OCI-LY1 (cell line): Measurements from ENCODE around the gene FBLIM1.

Source experiments
- H2AFZ ChIP-seq: fragments of 200-600 bp; sonication (generic), shearing (Covaris generic); 2 replicates; pipeline ENCODE4 v1.6.0; 2014; ENCODE audit warnings: antibody characterized with exemption, mild to moderate bottlenecking, low read length
- H3F3A ChIP-seq: fragments of 200-600 bp; sonication (generic), shearing (Covaris generic); 2 replicates; pipeline ENCODE4 v1.6.0; 2014; ENCODE audit warnings: mild to moderate bottlenecking, antibody characterized with exemption, low read length, moderate library complexity; ENCODE audit not compliant: insufficient read depth
- H3K27ac ChIP-seq: fragments of 200-600 bp; sonication (generic); 2 replicates; pipeline ENCODE4 v1.5.1; 2014; ENCODE audit warnings: low read length, mixed run types, mild to moderate bottlenecking, low read depth; ENCODE audit not compliant: poor library complexity, severe bottlenecking
- H3K27me3 ChIP-seq: fragments of 200-600 bp; sonication (generic); 2 replicates; pipeline ENCODE4 v1.6.0; 2014; ENCODE audit warnings: antibody characterized with exemption, mild to moderate bottlenecking, low read length, moderate library complexity; ENCODE audit not compliant: insufficient read depth
- H3K36me3 ChIP-seq: fragments of 200-600 bp; sonication (generic); 2 replicates; pipeline ENCODE4 v1.6.1; 2014; ENCODE audit warnings: mild to moderate bottlenecking, antibody characterized with exemption, low read length, moderate library complexity, mixed read lengths; ENCODE audit not compliant: insufficient read depth
- H3K4me1 ChIP-seq: fragments of 200-600 bp; sonication (generic); 2 replicates; pipeline ENCODE4 v1.5.1; 2014; ENCODE audit warnings: mild to moderate bottlenecking, low read length, moderate library complexity; ENCODE audit not compliant: insufficient read depth, severe bottlenecking
- H3K4me2 ChIP-seq: fragments of 200-600 bp; sonication (generic), shearing (Covaris generic); 2 replicates; pipeline ENCODE4 v1.6.1; 2014; ENCODE audit warnings: low read length
- H3K4me3 ChIP-seq: fragments of 200-600 bp; sonication (generic); 2 replicates; pipeline ENCODE4 v1.5.1; 2014; ENCODE audit warnings: low read length, low read depth, mild to moderate bottlenecking, mixed read lengths; ENCODE audit not compliant: poor library complexity, severe bottlenecking
- H3K79me2 ChIP-seq: fragments of 200-600 bp; shearing (Covaris generic); 2 replicates; pipeline ENCODE4 v1.6.1; 2016; ENCODE audit warnings: mixed run types, low read length, mixed read lengths; ENCODE audit not compliant: insufficient read depth
- H3K9ac ChIP-seq: fragments of 200-600 bp; sonication (generic), shearing (Covaris generic); 2 replicates; pipeline ENCODE4 v1.6.1; 2014; ENCODE audit warnings: mild to moderate bottlenecking, low read length, mixed read lengths
- H3K9me2 ChIP-seq: fragments of 200-600 bp; sonication (generic), shearing (Covaris generic); 2 replicates; pipeline ENCODE4 v1.6.1; 2014; ENCODE audit warnings: low read depth, mild to moderate bottlenecking, low read length, mixed read lengths
- H3K9me3 ChIP-seq: fragments of 200-600 bp; shearing (Covaris generic); 2 replicates; pipeline ENCODE4 v1.6.1; 2014; ENCODE audit warnings: low read length, mixed read lengths
- H4K20me1 ChIP-seq: fragments of 200-600 bp; sonication (generic), shearing (Covaris generic); 2 replicates; pipeline ENCODE4 v1.6.0; 2016; ENCODE audit warnings: mild to moderate bottlenecking, low read length; ENCODE audit not compliant: insufficient read depth
- CTCF ChIP-seq: fragments of 200-600 bp; sonication (generic), shearing (Covaris generic); IDR thresholded peaks from 2 replicates; pipeline ENCODE4 v1.5.1; 2017; ENCODE audit warnings: mild to moderate bottlenecking, antibody characterized with exemption, low read length, moderate library complexity, mixed read lengths
- EZH2 ChIP-seq: fragments of 200-600 bp; sonication (generic), shearing (Covaris generic); IDR thresholded peaks from 2 replicates; pipeline ENCODE4 v1.8.0; 2017; ENCODE audit warnings: borderline replicate concordance, mixed run types, mild to moderate bottlenecking, antibody characterized with exemption, low read length, moderate library complexity, mixed read lengths

The FBLIM1 gene

GRCh38 chr1:15722836-15723532 is 35.6 kb upstream of the FBLIM1 start:
- no peak overlapping the region for H3K9ac ChIP-seq
- TF ChIP-seq EZH2, result no peak
- no peak for TF ChIP-seq CTCF
- H3K4me3 ChIP-seq, result no peak overlapping the region
- H4K20me1 ChIP-seq, result no peaks in the 10 kb centered on the region
- no peak overlapping the region for H3K27ac ChIP-seq
- peaks cover 31% of the 10 kb centered on the region for H3K36me3 ChIP-seq
- no peaks in the 10 kb centered on the region for H3K79me2 ChIP-seq
- no peak overlapping the region for H2AFZ ChIP-seq
- H3K4me1 ChIP-seq, result no peaks in the 10 kb centered on the region
- no peaks in the 10 kb centered on the region for H3K9me3 ChIP-seq
- no peaks in the 10 kb centered on the region for H3K27me3 ChIP-seq
- no peaks in the 10 kb centered on the region for H3K9me2 ChIP-seq
- no peaks in the 10 kb centered on the region for H3F3A ChIP-seq
- no peak overlapping the region for H3K4me2 ChIP-seq

- peaks cover 35% of the 10 kb centered on the region for H3K36me3 ChIP-seq
- H3K4me3 ChIP-seq, result no peak overlapping the region
Observed at GRCh38 chr1:15723631-15724246, 34.9 kb upstream of the FBLIM1 start.

More at GRCh38 chr1:15723631-15724246, 34.9 kb upstream of the FBLIM1 start:
- no peaks in the 10 kb centered on the region for H3K27me3 ChIP-seq
- no peaks in the 10 kb centered on the region for H4K20me1 ChIP-seq
- no peaks in the 10 kb centered on the region for H3K9me3 ChIP-seq
- no peak overlapping the region for H3K9ac ChIP-seq
- no peaks in the 10 kb centered on the region for H3K9me2 ChIP-seq
- no peaks in the 10 kb centered on the region for H3K79me2 ChIP-seq
- no peak overlapping the region for H2AFZ ChIP-seq
- no peaks in the 10 kb centered on the region for H3K4me1 ChIP-seq
- H3F3A ChIP-seq, result no peaks in the 10 kb centered on the region
- H3K27ac ChIP-seq, result no peak overlapping the region
- TF ChIP-seq EZH2 (no peak), CTCF (no peak)
- no peak overlapping the region for H3K4me2 ChIP-seq
